Fibroblast of villous mesenchyme (primary cell): ENCODE measurements around the gene CTNNA3. TPM values are rescaled to one million over a fixed set of nuclear protein-coding genes. Genes with fewer than 3 reads are reported as not detected.
"Not testable (repeated sequence)": the region's sequence is repeated elsewhere in the genome, so short reads cannot be mapped to it uniquely, and the experiment has no call there.

Source experiments
- DNase-seq: peaks from one replicate; pipeline ENCODE4 v3.0.0-alpha.2; 2010; ENCODE audit warnings: low read depth
- H3K4me3 ChIP-seq: 2 replicates; pipeline ENCODE4 v1.5.1; 2011; ENCODE audit warnings: low read depth, mild to moderate bottlenecking, low read length
- total RNA-seq: library from RNA; depleted of rRNA; stranded (reverse); fragments of >200 nt; gene quantifications from 2 replicates; pipeline ENCODE4 v1.2.3, GENCODE V29; 2012
- TF ChIP-seq, protein P1 (sequence below): IDR thresholded peaks from 2 replicates; pipeline ENCODE4 v1.5.1; 2012; ENCODE audit warnings: low read depth, mild to moderate bottlenecking, low read length; ENCODE audit not compliant: insufficient read depth

CTNNA3 gene
- total RNA-seq, 1 donor = not detected

GRCh38 chr10:67575532-67575931, 120.5 kb downstream of the CTNNA3 start:
- no peak overlapping the region for H3K4me3 ChIP-seq
- DNase-seq = peak; percentile 2
- TF ChIP-seq, protein P1, sequence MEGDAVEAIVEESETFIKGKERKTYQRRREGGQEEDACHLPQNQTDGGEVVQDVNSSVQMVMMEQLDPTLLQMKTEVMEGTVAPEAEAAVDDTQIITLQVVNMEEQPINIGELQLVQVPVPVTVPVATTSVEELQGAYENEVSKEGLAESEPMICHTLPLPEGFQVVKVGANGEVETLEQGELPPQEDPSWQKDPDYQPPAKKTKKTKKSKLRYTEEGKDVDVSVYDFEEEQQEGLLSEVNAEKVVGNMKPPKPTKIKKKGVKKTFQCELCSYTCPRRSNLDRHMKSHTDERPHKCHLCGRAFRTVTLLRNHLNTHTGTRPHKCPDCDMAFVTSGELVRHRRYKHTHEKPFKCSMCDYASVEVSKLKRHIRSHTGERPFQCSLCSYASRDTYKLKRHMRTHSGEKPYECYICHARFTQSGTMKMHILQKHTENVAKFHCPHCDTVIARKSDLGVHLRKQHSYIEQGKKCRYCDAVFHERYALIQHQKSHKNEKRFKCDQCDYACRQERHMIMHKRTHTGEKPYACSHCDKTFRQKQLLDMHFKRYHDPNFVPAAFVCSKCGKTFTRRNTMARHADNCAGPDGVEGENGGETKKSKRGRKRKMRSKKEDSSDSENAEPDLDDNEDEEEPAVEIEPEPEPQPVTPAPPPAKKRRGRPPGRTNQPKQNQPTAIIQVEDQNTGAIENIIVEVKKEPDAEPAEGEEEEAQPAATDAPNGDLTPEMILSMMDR = no peak

DNA sequence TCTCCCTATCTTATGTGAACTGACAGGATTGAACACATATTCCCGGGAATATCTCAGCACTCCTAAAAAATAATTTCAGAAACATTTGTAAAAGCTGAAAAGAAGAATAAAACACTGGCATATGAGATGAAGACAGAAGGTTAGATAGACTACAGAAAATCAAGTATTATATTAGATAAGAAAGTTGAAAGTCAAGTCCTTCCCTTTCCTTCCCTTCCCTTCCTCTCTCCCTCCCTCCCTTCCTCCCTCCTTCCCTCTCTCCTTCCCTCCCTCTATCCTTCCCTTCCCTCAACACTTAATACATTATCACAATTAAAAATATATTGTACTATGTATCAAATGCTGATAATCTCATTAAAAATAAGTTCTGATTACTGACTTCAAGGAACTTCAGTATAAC, 122.5 kb downstream of the CTNNA3 start:
- TF ChIP-seq, protein P1 = no peak
- no peak for DNase-seq
- H3K4me3 ChIP-seq = no peak overlapping the region

DNA sequence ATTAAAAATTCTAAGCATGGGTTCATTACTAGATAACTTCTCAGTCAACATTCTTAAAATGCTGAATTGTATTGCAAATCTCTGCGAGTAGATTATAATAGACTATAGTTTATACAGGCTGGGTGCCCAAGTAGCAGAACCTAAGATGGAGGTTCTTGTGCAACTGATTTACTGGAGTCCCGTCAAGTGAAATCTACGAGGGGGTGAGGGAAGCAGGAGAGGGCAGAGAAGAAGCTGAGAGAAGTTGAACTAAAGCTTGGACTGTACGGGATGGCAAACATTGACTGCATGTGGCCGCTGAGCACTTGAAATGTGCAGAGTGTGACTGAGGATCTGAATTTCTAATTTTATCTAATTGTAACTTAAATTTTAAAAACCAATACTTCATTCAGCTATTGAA, 124.5 kb downstream of the CTNNA3 start:
- no peak for DNase-seq
- TF ChIP-seq, protein P1 = no peak
- H3K4me3 ChIP-seq = no peak overlapping the region

DNA sequence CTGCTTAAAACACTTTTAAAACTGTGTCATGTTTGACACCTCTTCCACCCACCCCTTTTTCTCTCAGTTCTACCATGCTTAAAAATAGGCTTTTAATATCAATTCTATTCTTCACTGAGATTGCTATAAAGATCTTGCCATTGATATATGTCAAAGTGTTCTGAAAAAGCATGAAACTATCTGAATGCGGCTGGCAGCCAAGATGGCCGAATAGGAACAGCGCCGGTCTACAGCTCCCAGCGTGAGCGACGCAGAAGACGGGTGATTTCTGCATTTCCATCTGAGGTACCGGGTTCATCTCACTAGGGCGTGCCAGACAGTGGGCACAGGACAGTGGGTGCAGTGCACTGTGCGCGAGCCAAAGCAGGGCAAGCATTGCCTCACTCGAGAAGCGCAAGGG, 137.7 kb downstream of the CTNNA3 start:
- H3K4me3 ChIP-seq, DNase-seq: not testable (repeated sequence)

DNA sequence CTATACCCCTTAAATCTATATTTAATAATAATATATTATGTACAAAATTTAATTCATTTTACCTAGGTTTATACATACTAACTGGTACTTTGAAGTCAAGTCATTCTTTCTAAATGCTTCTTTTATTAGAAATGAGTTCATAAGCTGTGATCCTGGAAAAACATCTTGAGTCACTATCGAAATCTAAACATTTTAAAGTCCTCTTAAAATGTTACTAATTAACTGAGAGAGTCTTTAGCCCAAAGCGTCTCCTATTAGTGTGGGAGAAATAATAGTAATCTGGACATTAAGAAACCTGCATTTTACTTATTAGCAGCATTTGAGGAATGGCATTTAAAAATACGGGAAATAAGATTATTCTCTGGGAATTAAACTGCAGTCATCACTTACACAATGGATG, 142.7 kb downstream of the CTNNA3 start:
- H3K4me3 ChIP-seq = no peak overlapping the region
- TF ChIP-seq, protein P1 = no peak
- DNase-seq = no peak

DNA sequence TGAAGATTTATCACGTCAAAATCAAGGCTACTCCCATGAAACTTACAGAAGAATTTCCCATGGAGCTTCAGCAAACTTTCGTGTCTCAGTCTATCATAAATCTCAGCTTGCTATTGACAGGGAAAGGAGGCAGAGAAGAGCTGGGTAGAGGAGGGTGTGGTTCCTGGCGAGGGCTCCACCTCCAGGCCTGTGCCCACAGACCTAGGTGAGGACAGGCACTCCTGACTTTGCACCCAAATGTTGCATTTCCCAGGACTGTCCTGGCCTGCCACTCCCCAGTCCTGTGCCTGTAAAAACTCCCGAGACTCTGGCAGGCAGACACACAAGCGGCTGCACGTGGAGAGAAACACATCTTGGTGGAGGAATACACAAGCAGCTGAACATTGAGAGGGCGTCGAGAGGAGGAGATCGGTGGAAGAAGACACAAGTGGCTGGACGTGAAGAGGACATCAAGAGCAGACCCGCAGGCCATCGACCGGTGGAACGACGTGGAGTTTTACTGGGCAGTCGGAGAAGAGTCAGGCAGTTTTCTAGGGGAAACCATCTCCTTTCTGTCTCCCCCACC, 145.1 kb downstream of the CTNNA3 start:
- no peak for DNase-seq
- H3K4me3 ChIP-seq = no peak overlapping the region
- TF ChIP-seq, protein P1 = no peak

- H3K4me3 ChIP-seq = no peak overlapping the region
- TF ChIP-seq, protein P1 = no peak
- no peak for DNase-seq
These were observed 145.9 kb downstream of the CTNNA3 start for GRCh38 chr10:67550046-67550445.
